NCI-H1092 treated with DMSO at 0.1 percent for 48 hours (cell line): ENCODE measurements around the gene EIF2A.
"Not testable (repeated sequence)": the region's sequence is repeated elsewhere in the genome, so short reads cannot be mapped to it uniquely, and the experiment has no call there.

Source experiments
- DNase-seq: peaks from one replicate; lab custom pipeline; 2025; lab: John Stamatoyannopoulos, UW

EIF2A gene

GRCh38 chr3:150546226-150547044 is at the start of gene EIF2A, which contains the start of gene SERP1:
Gene EIF2A, plus strand, starts transcription at chr3:150546787. Its CDS starts 16 bp downstream, at chr3:150546803.
Gene SERP1, minus strand, starts transcription at chr3:150546496. Its CDS starts 361 bp downstream, at chr3:150546135.
- peak; percentile 98 for DNase-seq

- no peak for DNase-seq
Measured at GRCh38 chr3:150497956-150498355, 48.6 kb upstream of the EIF2A start.

GRCh38 chr3:150500960-150501359 is 45.6 kb upstream of the EIF2A start:
- not testable (repeated sequence) for DNase-seq

GRCh38 chr3:150503402-150504099 is 43.0 kb upstream of the EIF2A start:
- no peak for DNase-seq

GRCh38 chr3:150504483-150504882 is 42.1 kb upstream of the EIF2A start:
- DNase-seq = no peak

- DNase-seq = no peak
Measured at GRCh38 chr3:150508401-150508800, 38.2 kb upstream of the EIF2A start.

- DNase-seq = no peak
Measured at GRCh38 chr3:150509780-150510179, 36.8 kb upstream of the EIF2A start.

- no peak for DNase-seq
Measured at GRCh38 chr3:150511122-150511821, 35.3 kb upstream of the EIF2A start.

- DNase-seq = no peak
Measured at GRCh38 chr3:150515210-150515609, 31.4 kb upstream of the EIF2A start.

GRCh38 chr3:150519026-150519425 is 27.6 kb upstream of the EIF2A start:
- no peak for DNase-seq

- no peak for DNase-seq
Measured at GRCh38 chr3:150520408-150520807, 26.2 kb upstream of the EIF2A start.

GRCh38 chr3:150521463-150521862 is 25.1 kb upstream of the EIF2A start:
- DNase-seq = no peak

- DNase-seq = no peak
Measured at GRCh38 chr3:150523538-150523937, 23.0 kb upstream of the EIF2A start.

GRCh38 chr3:150527464-150528255 is 18.9 kb upstream of the EIF2A start:
- no peak for DNase-seq

- no peak for DNase-seq
Measured at GRCh38 chr3:150528354-150528797, 18.2 kb upstream of the EIF2A start.

- DNase-seq = no peak
Measured at GRCh38 chr3:150531775-150532174, 14.8 kb upstream of the EIF2A start.

- no peak for DNase-seq
Measured at GRCh38 chr3:150535204-150535603, 11.4 kb upstream of the EIF2A start.

- DNase-seq = no peak
Measured at GRCh38 chr3:150538324-150539208, 8.0 kb upstream of the EIF2A start.

GRCh38 chr3:150540297-150540696 is 6.3 kb upstream of the EIF2A start:
- DNase-seq = no peak

GRCh38 chr3:150540991-150541390 is 5.6 kb upstream of the EIF2A start:
- no peak for DNase-seq

GRCh38 chr3:150543128-150543527 is 3.5 kb upstream of the EIF2A start:
- DNase-seq = no peak
